ENCODE measurements around the gene GZMB. TPM values are rescaled to one million over a fixed set of nuclear protein-coding genes. Genes with fewer than 3 reads are reported as not detected.

Gene GZMB
- total and polyA plus RNA-seq, 2 of the 13 experiments (the other 11 are each of a cell fraction or from before 2014, with no cell fraction given), result 0.12 TPM; not detected in 1

DNA sequence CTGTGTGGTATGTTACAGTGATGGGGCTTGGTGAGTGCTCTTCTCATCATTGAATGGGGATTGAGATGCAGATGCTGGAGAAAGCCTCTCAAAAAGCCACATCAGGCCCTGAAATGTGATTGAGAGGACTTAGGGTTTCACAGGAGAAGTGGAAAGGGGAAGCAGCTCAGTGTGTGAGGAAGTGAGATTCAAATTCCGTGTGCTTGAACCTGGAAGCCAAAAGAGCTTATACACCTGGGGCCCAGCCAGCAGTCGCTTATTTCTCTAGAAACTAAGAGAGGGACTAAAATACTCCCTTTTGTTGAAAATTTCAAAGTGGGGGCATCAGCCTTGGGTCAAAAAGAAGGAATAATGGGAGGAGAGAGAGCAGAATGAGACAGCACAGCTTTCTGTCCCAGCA, 39.1 kb upstream of the GZMB start:
- H3K4me2 ChIP-seq (ENCODE audit: low read depth, low read length), result no peak overlapping the region
- H3K27me3 ChIP-seq (ENCODE audit: control insufficient read depth in 1 of 2, insufficient read depth in 2 of 2, low read length in 2 of 2), result peaks cover 0 to 8% of the 10 kb centered on the region in 2 experiments; a peak in 4 of 5 replicates
- 2% methylated on average over 2 of the region's 2 CpGs for WGBS (ENCODE audit: low lambda C conversion rate)
- no TSS peak for BruUV-seq (replicated peaks)
- no peak overlapping the region for H3K4me3 ChIP-seq (replicated peaks in 1 of 3; ENCODE audit: insufficient read depth in 1 of 3, low read depth in 2 of 3, low read length in 3 of 3)
- CTCF ChIA-PET (ENCODE audit: low intra/inter-chr PET ratio, low total read pairs), result no interaction called here
- TF ChIP-seq ZNF331 (CRISPR knock-in tag; IDR thresholded peaks at IDR 0.05), result no peak
- TF ChIP-seq MXI1 (IDR thresholded peaks at IDR 0.05; ENCODE audit: borderline replicate concordance, low read depth, low read length), result no peak
- TF ChIP-seq ZNF652 (CRISPR knock-in tag; IDR thresholded peaks at IDR 0.05; ENCODE audit: borderline replicate concordance, low read depth), result no peak
- TF ChIP-seq PHF20 (CRISPR knock-in tag; IDR thresholded peaks at IDR 0.05), result no peak
- TF ChIP-seq ELF1 (CRISPR knock-in tag; IDR thresholded peaks at IDR 0.05), result no peak
- no peak for TF ChIP-seq SOX6 (IDR thresholded peaks at IDR 0.05)
- TF ChIP-seq SOX6 (CRISPR knock-in tag; IDR thresholded peaks at IDR 0.05), result no peak
- no peak for TF ChIP-seq ERF (CRISPR knock-in tag; IDR thresholded peaks at IDR 0.05)
- no peak for TF ChIP-seq MBD4 (IDR thresholded peaks at IDR 0.05; ENCODE audit: borderline replicate concordance, low read length)
- TF ChIP-seq MYNN (CRISPR knock-in tag; IDR thresholded peaks at IDR 0.05; ENCODE audit: low read depth), result no peak
- TF ChIP-seq ZNF776 (CRISPR knock-in tag; IDR thresholded peaks at IDR 0.05), result no peak
- TF ChIP-seq ZFP36L1 (CRISPR knock-in tag; IDR thresholded peaks at IDR 0.05), result no peak
- TF ChIP-seq, protein P1, sequence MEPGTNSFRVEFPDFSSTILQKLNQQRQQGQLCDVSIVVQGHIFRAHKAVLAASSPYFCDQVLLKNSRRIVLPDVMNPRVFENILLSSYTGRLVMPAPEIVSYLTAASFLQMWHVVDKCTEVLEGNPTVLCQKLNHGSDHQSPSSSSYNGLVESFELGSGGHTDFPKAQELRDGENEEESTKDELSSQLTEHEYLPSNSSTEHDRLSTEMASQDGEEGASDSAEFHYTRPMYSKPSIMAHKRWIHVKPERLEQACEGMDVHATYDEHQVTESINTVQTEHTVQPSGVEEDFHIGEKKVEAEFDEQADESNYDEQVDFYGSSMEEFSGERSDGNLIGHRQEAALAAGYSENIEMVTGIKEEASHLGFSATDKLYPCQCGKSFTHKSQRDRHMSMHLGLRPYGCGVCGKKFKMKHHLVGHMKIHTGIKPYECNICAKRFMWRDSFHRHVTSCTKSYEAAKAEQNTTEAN (CRISPR knock-in tag; conservative IDR thresholded peaks at IDR 0.05), result no peak
- TF ChIP-seq, protein P2, sequence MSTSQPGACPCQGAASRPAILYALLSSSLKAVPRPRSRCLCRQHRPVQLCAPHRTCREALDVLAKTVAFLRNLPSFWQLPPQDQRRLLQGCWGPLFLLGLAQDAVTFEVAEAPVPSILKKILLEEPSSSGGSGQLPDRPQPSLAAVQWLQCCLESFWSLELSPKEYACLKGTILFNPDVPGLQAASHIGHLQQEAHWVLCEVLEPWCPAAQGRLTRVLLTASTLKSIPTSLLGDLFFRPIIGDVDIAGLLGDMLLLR (CRISPR knock-in tag; IDR thresholded peaks at IDR 0.05), result no peak
- no peak for TF ChIP-seq ZNF253 (CRISPR knock-in tag; IDR thresholded peaks at IDR 0.05; ENCODE audit: borderline replicate concordance)
- H3K9me3 ChIP-seq (ENCODE audit: low read length), result no peaks in the 10 kb centered on the region
- intact Hi-C loops (cut with micrococcal nuclease; ENCODE audit: unreplicated experiment), result no loop called here
- no peak overlapping the region for H3K27ac ChIP-seq (ENCODE audit: extremely low read length, insufficient read depth, low read length)
- in situ Hi-C loops (cut with HindIII; ENCODE audit: extremely low pct_ligation_motif_present, low pct_unique_long_range_greater_than_20kb), result no loop called here
- H3K79me2 ChIP-seq (ENCODE audit: insufficient read depth, low read length), result no peaks in the 10 kb centered on the region
- FAIRE-seq (no peak), ATAC-seq (no peak), DNase-seq (ENCODE audit: low spot score) (no peak)
- H3K9ac ChIP-seq (ENCODE audit: insufficient read depth, low read depth, low read length), result no peak overlapping the region
- no peaks in the 10 kb centered on the region for H3K36me3 ChIP-seq (replicated peaks in 1 of 2; ENCODE audit: control insufficient read depth in 1 of 2, insufficient read depth in 2 of 2, low read length in 2 of 2)
- no peak overlapping the region for H2AFZ ChIP-seq (ENCODE audit: low read length)
- H4K20me1 ChIP-seq (ENCODE audit: insufficient read depth, low read length), result no peaks in the 10 kb centered on the region
- no peaks in the 10 kb centered on the region for H3K4me1 ChIP-seq (ENCODE audit: insufficient read depth, low read length)
- POLR2A ChIA-PET, result no interaction called here
